Panc1 (cell line): ENCODE results near the gene NCAM1.

Experiments
- CTCF ChIP-seq: fragments of 450-650 bp; IDR thresholded peaks from 2 replicates; pipeline ENCODE4 v1.5.1; 2017; ENCODE audit warnings: mild to moderate bottlenecking
- POLR2AphosphoS5 ChIP-seq: IDR thresholded peaks from 2 replicates; pipeline ENCODE4 v1.6.1; 2012; ENCODE audit warnings: mild to moderate bottlenecking, low read depth, low read length, moderate library complexity
- REST ChIP-seq, 2 experiments: IDR thresholded peaks; 2 replicates each; pipeline ENCODE4 v1.6.1; 2011 to 2012; ENCODE audit warnings: low read depth in 2 of 2, control low read depth in 1 of 2, low read length in 1 of 2, mild to moderate bottlenecking in 1 of 2, moderate library complexity in 1 of 2; ENCODE audit not compliant: insufficient read depth in 1 of 2
- SIN3A ChIP-seq: IDR thresholded peaks from 2 replicates; pipeline ENCODE4 v1.6.1; 2012; ENCODE audit warnings: low read depth, mild to moderate bottlenecking, low read length, moderate library complexity, borderline replicate concordance; ENCODE audit not compliant: insufficient read depth

- TF ChIP-seq CTCF (no peak), POLR2AphosphoS5 (no peak), SIN3A (no peak), REST (IDR thresholded peaks at IDR 0.05; ENCODE audit: insufficient read depth in 1 of 2, low read depth in 2 of 2, low read length in 1 of 2) (no peak)
Measured at GRCh38 chr11:112967082-112967481, 5.9 kb downstream of the NCAM1 start.
